ENCODE results near the gene GSTM3. TPM values are rescaled to one million over a fixed set of nuclear protein-coding genes. Genes with fewer than 3 reads are reported as not detected.

GSTM3 gene
- total and polyA plus RNA-seq, 2 of the 13 experiments (the other 11 are each of a cell fraction or from before 2014, with no cell fraction given), result 127 to 142 TPM

DNA sequence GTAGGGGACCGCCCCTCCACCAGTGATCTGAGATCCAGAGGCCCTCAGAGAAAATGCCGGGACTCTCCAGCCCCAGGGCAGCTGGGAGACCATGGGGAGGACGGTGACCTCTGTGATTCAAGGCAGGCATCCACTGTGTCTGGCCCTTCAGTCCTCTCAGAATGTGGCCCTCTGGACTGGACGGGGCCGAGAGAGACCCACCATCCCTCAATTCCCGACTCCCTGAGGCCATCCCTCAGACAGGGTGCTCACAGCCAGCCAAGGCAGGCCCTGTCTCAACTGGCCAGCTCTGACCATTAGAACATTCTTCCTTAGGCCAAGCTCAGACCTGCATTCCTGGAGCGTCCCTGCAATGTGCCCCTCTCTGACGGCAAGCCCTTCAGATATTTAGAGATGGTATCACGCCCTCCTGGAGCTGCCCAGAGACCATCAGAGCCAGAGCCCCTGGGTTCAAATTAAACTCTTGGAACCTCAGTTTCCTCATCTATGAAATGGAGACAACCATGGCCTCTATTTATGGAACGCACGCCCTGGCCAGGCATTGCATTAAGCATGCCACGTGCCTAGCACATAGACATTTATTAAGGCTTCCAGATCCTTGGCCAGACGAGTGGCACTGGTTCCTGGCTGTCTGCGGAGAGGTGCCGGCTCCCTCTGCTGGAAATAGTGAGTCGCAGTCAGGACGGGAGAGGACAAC, 32.5 kb upstream of the GSTM3 start (continued):
- no peak for TF ChIP-seq ZNF616 (CRISPR knock-in tag; IDR thresholded peaks at IDR 0.05; ENCODE audit: low read depth)
- TF ChIP-seq GATAD2A (CRISPR knock-in tag; IDR thresholded peaks at IDR 0.05), result peak; percentile 46; the same call in 1 of the 2 replicates
- TF ChIP-seq SKI (IDR thresholded peaks at IDR 0.05; ENCODE audit: partially characterized antibody), result peak; percentile 40
- TF ChIP-seq SOX6 (IDR thresholded peaks at IDR 0.05), result no peak
- TF ChIP-seq SOX6 (CRISPR knock-in tag; IDR thresholded peaks at IDR 0.05), result 0 out of 2 replicates have a peak, but pooled peaks have one; percentile 21
- TF ChIP-seq, protein P1, sequence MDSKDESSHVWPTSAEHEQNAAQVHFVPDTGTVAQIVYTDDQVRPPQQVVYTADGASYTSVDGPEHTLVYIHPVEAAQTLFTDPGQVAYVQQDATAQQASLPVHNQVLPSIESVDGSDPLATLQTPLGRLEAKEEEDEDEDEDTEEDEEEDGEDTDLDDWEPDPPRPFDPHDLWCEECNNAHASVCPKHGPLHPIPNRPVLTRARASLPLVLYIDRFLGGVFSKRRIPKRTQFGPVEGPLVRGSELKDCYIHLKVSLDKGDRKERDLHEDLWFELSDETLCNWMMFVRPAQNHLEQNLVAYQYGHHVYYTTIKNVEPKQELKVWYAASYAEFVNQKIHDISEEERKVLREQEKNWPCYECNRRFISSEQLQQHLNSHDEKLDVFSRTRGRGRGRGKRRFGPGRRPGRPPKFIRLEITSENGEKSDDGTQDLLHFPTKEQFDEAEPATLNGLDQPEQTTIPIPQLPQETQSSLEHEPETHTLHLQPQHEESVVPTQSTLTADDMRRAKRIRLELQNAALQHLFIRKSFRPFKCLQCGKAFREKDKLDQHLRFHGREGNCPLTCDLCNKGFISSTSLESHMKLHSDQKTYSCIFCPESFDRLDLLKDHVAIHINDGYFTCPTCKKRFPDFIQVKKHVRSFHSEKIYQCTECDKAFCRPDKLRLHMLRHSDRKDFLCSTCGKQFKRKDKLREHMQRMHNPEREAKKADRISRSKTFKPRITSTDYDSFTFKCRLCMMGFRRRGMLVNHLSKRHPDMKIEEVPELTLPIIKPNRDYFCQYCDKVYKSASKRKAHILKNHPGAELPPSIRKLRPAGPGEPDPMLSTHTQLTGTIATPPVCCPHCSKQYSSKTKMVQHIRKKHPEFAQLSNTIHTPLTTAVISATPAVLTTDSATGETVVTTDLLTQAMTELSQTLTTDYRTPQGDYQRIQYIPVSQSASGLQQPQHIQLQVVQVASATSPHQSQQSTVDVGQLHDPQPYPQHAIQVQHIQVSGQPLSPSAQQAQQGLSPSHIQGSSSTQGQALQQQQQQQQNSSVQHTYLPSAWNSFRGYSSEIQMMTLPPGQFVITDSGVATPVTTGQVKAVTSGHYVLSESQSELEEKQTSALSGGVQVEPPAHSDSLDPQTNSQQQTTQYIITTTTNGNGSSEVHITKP (CRISPR knock-in tag; IDR thresholded peaks at IDR 0.05; ENCODE audit: low read depth), result no peak
- TF ChIP-seq, protein P2, sequence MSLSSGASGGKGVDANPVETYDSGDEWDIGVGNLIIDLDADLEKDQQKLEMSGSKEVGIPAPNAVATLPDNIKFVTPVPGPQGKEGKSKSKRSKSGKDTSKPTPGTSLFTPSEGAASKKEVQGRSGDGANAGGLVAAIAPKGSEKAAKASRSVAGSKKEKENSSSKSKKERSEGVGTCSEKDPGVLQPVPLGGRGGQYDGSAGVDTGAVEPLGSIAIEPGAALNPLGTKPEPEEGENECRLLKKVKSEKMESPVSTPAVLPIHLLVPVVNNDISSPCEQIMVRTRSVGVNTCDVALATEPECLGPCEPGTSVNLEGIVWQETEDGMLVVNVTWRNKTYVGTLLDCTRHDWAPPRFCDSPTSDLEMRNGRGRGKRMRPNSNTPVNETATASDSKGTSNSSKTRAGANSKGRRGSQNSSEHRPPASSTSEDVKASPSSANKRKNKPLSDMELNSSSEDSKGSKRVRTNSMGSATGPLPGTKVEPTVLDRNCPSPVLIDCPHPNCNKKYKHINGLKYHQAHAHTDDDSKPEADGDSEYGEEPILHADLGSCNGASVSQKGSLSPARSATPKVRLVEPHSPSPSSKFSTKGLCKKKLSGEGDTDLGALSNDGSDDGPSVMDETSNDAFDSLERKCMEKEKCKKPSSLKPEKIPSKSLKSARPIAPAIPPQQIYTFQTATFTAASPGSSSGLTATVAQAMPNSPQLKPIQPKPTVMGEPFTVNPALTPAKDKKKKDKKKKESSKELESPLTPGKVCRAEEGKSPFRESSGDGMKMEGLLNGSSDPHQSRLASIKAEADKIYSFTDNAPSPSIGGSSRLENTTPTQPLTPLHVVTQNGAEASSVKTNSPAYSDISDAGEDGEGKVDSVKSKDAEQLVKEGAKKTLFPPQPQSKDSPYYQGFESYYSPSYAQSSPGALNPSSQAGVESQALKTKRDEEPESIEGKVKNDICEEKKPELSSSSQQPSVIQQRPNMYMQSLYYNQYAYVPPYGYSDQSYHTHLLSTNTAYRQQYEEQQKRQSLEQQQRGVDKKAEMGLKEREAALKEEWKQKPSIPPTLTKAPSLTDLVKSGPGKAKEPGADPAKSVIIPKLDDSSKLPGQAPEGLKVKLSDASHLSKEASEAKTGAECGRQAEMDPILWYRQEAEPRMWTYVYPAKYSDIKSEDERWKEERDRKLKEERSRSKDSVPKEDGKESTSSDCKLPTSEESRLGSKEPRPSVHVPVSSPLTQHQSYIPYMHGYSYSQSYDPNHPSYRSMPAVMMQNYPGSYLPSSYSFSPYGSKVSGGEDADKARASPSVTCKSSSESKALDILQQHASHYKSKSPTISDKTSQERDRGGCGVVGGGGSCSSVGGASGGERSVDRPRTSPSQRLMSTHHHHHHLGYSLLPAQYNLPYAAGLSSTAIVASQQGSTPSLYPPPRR (CRISPR knock-in tag; IDR thresholded peaks at IDR 0.05; ENCODE audit: borderline replicate concordance), result no peak
- TF ChIP-seq, protein P3, sequence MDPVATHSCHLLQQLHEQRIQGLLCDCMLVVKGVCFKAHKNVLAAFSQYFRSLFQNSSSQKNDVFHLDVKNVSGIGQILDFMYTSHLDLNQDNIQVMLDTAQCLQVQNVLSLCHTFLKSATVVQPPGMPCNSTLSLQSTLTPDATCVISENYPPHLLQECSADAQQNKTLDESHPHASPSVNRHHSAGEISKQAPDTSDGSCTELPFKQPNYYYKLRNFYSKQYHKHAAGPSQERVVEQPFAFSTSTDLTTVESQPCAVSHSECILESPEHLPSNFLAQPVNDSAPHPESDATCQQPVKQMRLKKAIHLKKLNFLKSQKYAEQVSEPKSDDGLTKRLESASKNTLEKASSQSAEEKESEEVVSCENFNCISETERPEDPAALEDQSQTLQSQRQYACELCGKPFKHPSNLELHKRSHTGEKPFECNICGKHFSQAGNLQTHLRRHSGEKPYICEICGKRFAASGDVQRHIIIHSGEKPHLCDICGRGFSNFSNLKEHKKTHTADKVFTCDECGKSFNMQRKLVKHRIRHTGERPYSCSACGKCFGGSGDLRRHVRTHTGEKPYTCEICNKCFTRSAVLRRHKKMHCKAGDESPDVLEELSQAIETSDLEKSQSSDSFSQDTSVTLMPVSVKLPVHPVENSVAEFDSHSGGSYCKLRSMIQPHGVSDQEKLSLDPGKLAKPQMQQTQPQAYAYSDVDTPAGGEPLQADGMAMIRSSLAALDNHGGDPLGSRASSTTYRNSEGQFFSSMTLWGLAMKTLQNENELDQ (CRISPR knock-in tag; IDR thresholded peaks at IDR 0.05; ENCODE audit: borderline replicate concordance), result no peak
- TF ChIP-seq KDM1A (CRISPR knock-in tag; IDR thresholded peaks at IDR 0.05), result no peak
- no peak for TF ChIP-seq PHF20 (CRISPR knock-in tag; IDR thresholded peaks at IDR 0.05)
- TF ChIP-seq, protein P4, sequence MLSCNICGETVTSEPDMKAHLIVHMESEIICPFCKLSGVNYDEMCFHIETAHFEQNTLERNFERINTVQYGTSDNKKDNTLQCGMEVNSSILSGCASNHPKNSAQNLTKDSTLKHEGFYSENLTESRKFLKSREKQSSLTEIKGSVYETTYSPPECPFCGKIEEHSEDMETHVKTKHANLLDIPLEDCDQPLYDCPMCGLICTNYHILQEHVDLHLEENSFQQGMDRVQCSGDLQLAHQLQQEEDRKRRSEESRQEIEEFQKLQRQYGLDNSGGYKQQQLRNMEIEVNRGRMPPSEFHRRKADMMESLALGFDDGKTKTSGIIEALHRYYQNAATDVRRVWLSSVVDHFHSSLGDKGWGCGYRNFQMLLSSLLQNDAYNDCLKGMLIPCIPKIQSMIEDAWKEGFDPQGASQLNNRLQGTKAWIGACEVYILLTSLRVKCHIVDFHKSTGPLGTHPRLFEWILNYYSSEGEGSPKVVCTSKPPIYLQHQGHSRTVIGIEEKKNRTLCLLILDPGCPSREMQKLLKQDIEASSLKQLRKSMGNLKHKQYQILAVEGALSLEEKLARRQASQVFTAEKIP (CRISPR knock-in tag; IDR thresholded peaks at IDR 0.05; ENCODE audit: borderline replicate concordance), result no peak
- TF ChIP-seq ZNF451 (CRISPR knock-in tag; IDR thresholded peaks at IDR 0.05), result no peak
- no peak for TF ChIP-seq NFRKB (IDR thresholded peaks at IDR 0.05)
- no peak for TF ChIP-seq MEIS2 (CRISPR knock-in tag; IDR thresholded peaks at IDR 0.05)
- no peak for TF ChIP-seq ZNF326 (CRISPR knock-in tag; IDR thresholded peaks at IDR 0.05; ENCODE audit: borderline replicate concordance)
- TF ChIP-seq MTF1 (CRISPR knock-in tag; IDR thresholded peaks at IDR 0.05), result no peak

Measured in HepG2 (cell line).